DMS 273 (cell line): ENCODE measurements around the gene CUL2.
"Not testable (repeated sequence)": the region's sequence is repeated elsewhere in the genome, so short reads cannot be mapped to it uniquely, and the experiment has no call there.

Experiments
- DNase-seq: peaks from one replicate; lab custom pipeline; 2025; ENCODE audit not compliant: unreplicated experiment; lab: John Stamatoyannopoulos, UW

CUL2 gene

GRCh38 chr10:35025916-35026315 lies 64.2 kb downstream of the CUL2 start:
- DNase-seq = no peak

DNA sequence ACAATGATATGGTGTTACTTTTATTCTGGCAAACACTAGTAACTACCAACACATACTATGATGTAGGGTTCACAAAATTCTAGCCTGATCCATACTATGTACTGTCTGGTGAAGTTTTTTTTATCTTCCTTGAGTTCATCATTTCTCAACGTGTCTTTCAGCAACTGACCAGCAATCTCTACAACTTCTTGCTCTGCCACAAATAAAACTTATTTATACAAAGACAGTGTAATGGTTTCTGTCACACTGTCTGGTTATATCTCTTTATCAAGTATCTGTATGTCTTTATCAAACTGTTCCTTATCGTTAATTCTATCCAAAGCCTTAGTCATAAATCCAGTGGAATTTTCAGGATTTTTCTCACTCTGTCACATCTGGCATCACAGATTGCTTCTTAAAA lies 69.7 kb downstream of the CUL2 start:
- no peak for DNase-seq

DNA sequence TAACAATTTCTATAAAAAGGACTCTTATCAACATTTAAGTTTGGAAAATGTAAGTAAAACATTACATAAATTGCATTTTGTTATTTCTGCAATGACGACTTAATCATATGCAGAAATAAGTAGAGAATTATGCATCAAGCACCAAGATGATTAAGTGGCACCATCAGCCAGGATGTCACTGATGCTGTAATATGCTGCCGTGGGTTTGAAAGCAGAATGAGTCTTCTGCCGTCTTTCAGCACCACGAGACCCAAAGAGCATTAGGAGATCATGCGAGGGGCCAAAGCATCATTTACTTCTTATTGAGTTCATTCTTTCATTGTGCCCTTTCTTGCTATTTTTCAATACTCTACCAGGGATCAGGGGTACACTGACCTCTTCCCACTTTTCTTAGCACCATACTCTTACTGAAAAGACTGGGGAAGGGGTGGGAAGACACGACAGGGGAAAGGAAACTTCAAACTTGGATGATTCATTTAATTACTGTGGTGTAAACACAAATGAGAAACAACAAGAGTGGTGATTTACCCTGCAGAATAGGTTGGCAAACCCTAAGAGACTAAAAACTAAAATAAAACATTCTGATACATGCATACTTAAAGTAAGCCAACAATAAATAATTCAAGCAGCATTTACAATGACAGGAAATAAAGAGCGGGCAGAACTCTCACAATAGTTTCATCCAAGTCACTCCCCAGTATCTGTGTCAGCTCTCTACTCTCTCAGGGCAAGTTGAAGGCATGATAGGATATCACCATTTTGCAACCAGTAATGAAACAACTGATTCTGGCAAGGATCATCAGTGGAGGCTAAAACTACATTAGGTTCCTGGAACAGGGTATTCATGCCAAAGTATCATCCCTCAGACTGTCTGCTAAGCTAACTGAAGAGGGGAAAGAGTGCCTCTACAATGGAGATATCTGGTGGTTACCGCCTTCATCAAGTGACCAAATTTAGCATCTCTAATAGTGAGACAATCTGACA lies 70.8 kb downstream of the CUL2 start:
- DNase-seq = no peak

- DNase-seq = no peak
These were observed 72.5 kb downstream of the CUL2 start for GRCh38 chr10:35017608-35018007.

DNA sequence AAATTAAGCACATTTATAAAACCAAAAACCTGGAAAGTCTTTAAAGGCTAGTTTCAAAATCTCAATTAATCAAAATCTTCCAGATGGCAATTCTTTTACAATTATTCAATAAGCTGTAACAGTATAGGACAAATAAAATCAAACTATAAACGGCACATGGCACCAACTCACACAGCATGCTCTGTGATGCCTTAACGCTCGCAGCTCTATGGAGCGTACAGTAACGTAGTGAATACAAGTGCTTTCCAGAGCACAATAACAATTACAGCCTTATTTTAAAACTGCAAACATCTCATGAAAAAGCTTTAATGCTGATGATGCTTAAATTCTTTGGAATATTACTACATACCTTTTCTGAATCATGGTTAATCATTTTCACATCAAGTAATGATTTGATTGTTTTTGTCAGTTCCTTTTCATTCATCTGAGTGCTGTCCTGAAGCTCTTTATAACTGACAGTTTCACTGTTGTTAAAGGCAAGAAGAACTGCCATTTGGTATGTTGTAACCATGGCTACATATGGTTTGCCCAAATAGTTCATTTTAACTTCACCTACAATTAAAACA lies 74.2 kb downstream of the CUL2 start:
- no peak for DNase-seq

GRCh38 chr10:35012781-35013180 lies 77.4 kb downstream of the CUL2 start:
- no peak for DNase-seq

- no peak for DNase-seq
These were observed 78.4 kb downstream of the CUL2 start for GRCh38 chr10:35011771-35012191.

GRCh38 chr10:35007858-35008301 lies 82.3 kb downstream of the CUL2 start:
- DNase-seq = no peak

DNA sequence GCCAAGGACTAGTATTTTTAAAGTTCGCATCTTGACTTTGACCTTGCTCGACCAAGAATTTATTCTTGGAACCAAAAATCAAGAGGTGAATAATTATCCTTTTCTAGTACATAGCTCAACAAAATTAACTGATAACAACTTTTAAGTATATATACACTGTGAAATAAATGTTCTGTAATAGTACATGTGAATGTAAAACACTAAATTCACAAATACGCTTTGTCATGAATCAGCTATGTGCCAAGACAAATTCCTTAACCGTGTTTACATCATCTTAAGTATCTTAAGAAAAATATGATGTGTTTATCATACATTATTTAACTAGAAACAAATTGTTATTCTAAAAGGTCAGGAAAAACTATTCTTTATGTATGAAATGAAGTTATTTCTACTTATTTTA lies 83.3 kb downstream of the CUL2 start:
- no peak for DNase-seq

- DNase-seq = no peak
These were observed 84.3 kb downstream of the CUL2 start for GRCh38 chr10:35005868-35006267.

- no peak for DNase-seq
These were observed 85.5 kb downstream of the CUL2 start for GRCh38 chr10:35004651-35005050.

DNA sequence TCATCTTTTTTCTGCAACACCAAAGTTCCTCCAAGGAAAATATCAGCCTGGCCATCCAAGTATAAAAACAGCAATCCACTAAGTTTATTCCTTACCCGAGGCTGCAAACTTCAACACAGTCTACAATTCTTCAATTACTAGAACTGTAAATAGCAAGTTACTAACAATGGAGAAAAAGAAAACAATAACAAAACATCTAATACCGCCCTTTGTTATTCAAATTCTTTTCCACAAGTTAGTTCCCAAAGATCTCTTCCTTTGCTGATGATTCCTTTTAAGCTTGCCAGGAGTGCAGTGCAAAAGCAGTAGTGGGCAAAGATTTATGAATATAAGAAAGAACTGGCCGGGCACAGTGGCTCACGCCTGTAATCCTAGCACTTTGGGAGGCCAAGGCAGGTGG lies 86.2 kb downstream of the CUL2 start:
- no peak for DNase-seq

DNA sequence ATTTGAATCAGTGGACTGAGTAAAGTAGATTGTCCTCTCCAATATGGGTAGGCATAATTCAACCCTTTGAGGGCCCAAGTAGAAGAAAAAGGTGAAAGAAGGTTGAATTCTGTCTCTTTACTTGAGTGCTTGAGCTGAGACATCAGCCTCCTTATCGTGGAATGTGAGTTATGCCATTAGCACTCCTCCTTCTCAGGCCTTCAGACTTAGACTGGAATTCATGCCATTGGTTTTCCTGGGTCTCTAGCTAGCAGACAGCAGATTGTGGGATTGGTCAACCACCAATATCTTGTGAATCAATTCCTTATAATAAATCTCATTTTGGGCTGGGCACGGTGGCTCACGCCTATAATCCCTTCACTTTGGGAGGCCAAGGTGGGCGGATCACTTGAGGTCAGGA lies 89.2 kb downstream of the CUL2 start:
- DNase-seq = no peak

DNA sequence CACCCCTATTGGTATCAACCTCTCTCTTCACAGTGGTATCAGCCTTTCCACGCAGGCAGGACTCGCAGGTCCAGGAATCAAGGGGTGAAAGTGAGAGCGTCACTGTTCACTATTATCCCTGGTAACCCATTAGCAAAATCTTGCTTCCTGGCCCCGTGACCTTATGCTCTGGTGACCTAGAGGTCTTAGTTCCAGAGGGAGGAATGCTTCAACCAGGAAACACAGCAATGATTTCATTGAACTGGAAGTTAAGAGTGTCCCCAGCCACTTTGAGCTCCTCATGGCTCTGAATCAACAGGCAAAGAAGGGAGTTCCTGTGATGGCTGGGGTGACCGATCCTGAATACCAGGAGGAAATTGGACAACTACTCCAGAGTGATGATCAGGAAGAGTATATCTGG lies 90.6 kb downstream of the CUL2 start:
- no peak for DNase-seq

- DNase-seq = no peak
These were observed 91.2 kb downstream of the CUL2 start for GRCh38 chr10:34998940-34999339.

GRCh38 chr10:34996843-34997242 lies 93.3 kb downstream of the CUL2 start:
- no peak for DNase-seq

DNA sequence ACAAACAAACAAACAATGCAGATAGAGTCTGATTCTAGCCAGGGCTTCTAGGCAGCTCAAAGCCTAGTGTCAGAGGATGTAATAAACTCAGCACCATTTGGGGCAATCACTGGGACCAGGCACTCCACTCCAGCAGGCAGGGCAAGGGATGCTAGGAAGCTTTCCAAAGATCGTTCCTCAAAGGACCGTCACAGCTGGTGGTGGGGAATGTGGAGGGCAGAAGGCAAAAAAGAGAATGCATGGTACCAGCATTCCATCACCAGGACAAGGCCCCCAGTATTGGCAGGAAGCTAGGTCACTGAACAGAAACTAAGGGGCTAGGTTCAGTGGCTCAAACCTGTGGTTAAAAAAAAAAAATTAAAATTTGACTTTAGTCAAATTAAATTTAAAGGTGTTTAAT lies 94.2 kb downstream of the CUL2 start:
- no peak for DNase-seq

- DNase-seq = peak; percentile 75
These were observed 95.5 kb downstream of the CUL2 start for GRCh38 chr10:34994565-34995142.

GRCh38 chr10:34993782-34994181 lies 96.4 kb downstream of the CUL2 start:
- DNase-seq = no peak

- not testable (repeated sequence) for DNase-seq
These were observed 99.0 kb downstream of the CUL2 start for GRCh38 chr10:34991117-34991516.

- DNase-seq = no peak
These were observed 101.6 kb downstream of the CUL2 start for GRCh38 chr10:34988397-34989067.
